H9 (cell line): ENCODE results near the gene TEX10. TPM values are rescaled to one million over a fixed set of nuclear protein-coding genes. Genes with fewer than 3 reads are reported as not detected.
A peak's percentile ranks its signal among the peaks of the same experiment; 100 is the strongest.

Experiments used
- DNase-seq: peaks from one replicate; pipeline ENCODE4 v3.0.0-alpha.2; 2017
- H2AFZ ChIP-seq: one replicate; pipeline ENCODE4 v1.6.1; 2013; ENCODE audit warnings: mild to moderate bottlenecking, low read length, control low read depth, moderate library complexity
- H2AK5ac ChIP-seq: 2 replicates; pipeline ENCODE4 v1.6.1; 2013; ENCODE audit warnings: low read length, control low read depth, mixed read lengths; ENCODE audit not compliant: insufficient read length
- H2BK120ac ChIP-seq: one replicate; pipeline ENCODE4 v1.6.1; 2013; ENCODE audit warnings: low read depth, mild to moderate bottlenecking, low read length, control low read depth, inconsistent platforms; ENCODE audit not compliant: poor library complexity, severe bottlenecking
- H2BK12ac ChIP-seq: 2 replicates; pipeline ENCODE4 v1.6.1; 2013; ENCODE audit warnings: low read length, control low read depth, mixed read lengths, low read depth; ENCODE audit not compliant: insufficient read length
- H2BK15ac ChIP-seq: 2 replicates; pipeline ENCODE4 v1.6.1; 2013; ENCODE audit warnings: low read depth, low read length, control low read depth
- H2BK20ac ChIP-seq: one replicate; pipeline ENCODE4 v1.6.1; 2013; ENCODE audit warnings: low read depth, mild to moderate bottlenecking, low read length, control low read depth, inconsistent platforms; ENCODE audit not compliant: poor library complexity, severe bottlenecking
- H2BK5ac ChIP-seq: 2 replicates; pipeline ENCODE4 v1.6.1; 2013; ENCODE audit warnings: low read length, control low read depth, mixed read lengths; ENCODE audit not compliant: insufficient read length
- H3K14ac ChIP-seq: 2 replicates; pipeline ENCODE4 v1.6.1; 2013; ENCODE audit warnings: low read length, control low read depth; ENCODE audit not compliant: insufficient read depth
- H3K18ac ChIP-seq: 2 replicates; pipeline ENCODE4 v1.6.1; 2013; ENCODE audit warnings: low read depth, mild to moderate bottlenecking, mixed read lengths, low read length, control low read depth; ENCODE audit not compliant: insufficient read length
- H3K23ac ChIP-seq: 2 replicates; pipeline ENCODE4 v1.6.1; 2013; ENCODE audit warnings: low read length, control low read depth, mixed read lengths, low read depth; ENCODE audit not compliant: insufficient read length
- H3K23me2 ChIP-seq: 2 replicates; pipeline ENCODE4 v1.6.1; 2013; ENCODE audit warnings: low read depth, mild to moderate bottlenecking, mixed read lengths, low read length, control low read depth; ENCODE audit not compliant: insufficient read length, poor library complexity, severe bottlenecking
- H3K27ac ChIP-seq: 2 replicates; pipeline ENCODE4 v1.5.1; 2013; ENCODE audit warnings: low read length, control low read depth, mixed read lengths, low read depth; ENCODE audit not compliant: insufficient read length
- H3K27me3 ChIP-seq: 2 replicates; pipeline ENCODE4 v1.6.1; 2013; ENCODE audit warnings: low read length, control low read depth, inconsistent platforms; ENCODE audit not compliant: insufficient read depth
- H3K4ac ChIP-seq: 2 replicates; pipeline ENCODE4 v1.6.1; 2013; ENCODE audit warnings: low read depth, mild to moderate bottlenecking, control low read depth, inconsistent platforms, low read length, moderate library complexity
- H3K4me1 ChIP-seq: 2 replicates; pipeline ENCODE4 v1.6.1; 2013; ENCODE audit warnings: low read length, control low read depth, inconsistent platforms; ENCODE audit not compliant: insufficient read depth
- H3K4me2 ChIP-seq: 2 replicates; pipeline ENCODE4 v1.6.1; 2013; ENCODE audit warnings: low read length, control low read depth, mixed read lengths; ENCODE audit not compliant: insufficient read length, insufficient read depth
- H3K56ac ChIP-seq: 2 replicates; pipeline ENCODE4 v1.6.1; 2013; ENCODE audit warnings: low read depth, mild to moderate bottlenecking, mixed read lengths, low read length, control low read depth; ENCODE audit not compliant: insufficient read length
- H3K79me1 ChIP-seq: 2 replicates; pipeline ENCODE4 v1.6.1; 2013; ENCODE audit warnings: low read depth, mild to moderate bottlenecking, moderate library complexity, low read length, control low read depth, inconsistent platforms; ENCODE audit not compliant: insufficient read depth, poor library complexity, severe bottlenecking
- H3K79me2 ChIP-seq: 2 replicates; pipeline ENCODE4 v1.6.1; 2013; ENCODE audit warnings: low read length, control low read depth, inconsistent platforms; ENCODE audit not compliant: insufficient read depth
- H3K9ac ChIP-seq: 2 replicates; pipeline ENCODE4 v1.6.1; 2013; ENCODE audit warnings: low read length, control low read depth, mixed read lengths; ENCODE audit not compliant: insufficient read length; ENCODE audit errors: extremely low read depth
- H3K9me3 ChIP-seq: one replicate; pipeline ENCODE4 v1.6.1; 2013; ENCODE audit warnings: low read depth, low read length, inconsistent platforms; ENCODE audit not compliant: control insufficient read depth
- H3T11ph ChIP-seq: one replicate; pipeline ENCODE4 v1.6.1; 2013; ENCODE audit warnings: mild to moderate bottlenecking, low read length, control low read depth, inconsistent platforms
- H4K20me1 ChIP-seq: one replicate; pipeline ENCODE4 v1.6.1; 2013; ENCODE audit not compliant: control insufficient read depth, insufficient read length, insufficient read depth
- H4K5ac ChIP-seq: 2 replicates; pipeline ENCODE4 v1.6.1; 2013; ENCODE audit warnings: low read depth, mild to moderate bottlenecking, mixed read lengths, low read length, control low read depth; ENCODE audit not compliant: insufficient read length
- H4K8ac ChIP-seq: replicated peaks from 2 replicates; pipeline ENCODE4 v1.6.1; 2013; ENCODE audit warnings: low read length, control low read depth, mixed read lengths, low read depth; ENCODE audit not compliant: insufficient read length
- H4K91ac ChIP-seq: 2 replicates; pipeline ENCODE4 v1.6.1; 2013; ENCODE audit warnings: low read depth, mild to moderate bottlenecking, moderate library complexity, mixed read lengths, low read length, control low read depth; ENCODE audit not compliant: insufficient read length
- H3K27ac Mint-ChIP-seq, 3 experiments: 2 replicates in 2 of 3; 3 replicates in 1 of 3; pipeline ENCODE4 v1.8.0; 2020 to 2021; ENCODE audit warnings: mixed read lengths in 3 of 3, mild to moderate bottlenecking in 1 of 3, moderate library complexity in 1 of 3
- H3K27me3 Mint-ChIP-seq: 2 replicates; pipeline ENCODE4 v1.8.0; 2021; ENCODE audit warnings: low read depth, mild to moderate bottlenecking, moderate library complexity, mixed read lengths
- H3K36me3 Mint-ChIP-seq, 3 experiments: 2 replicates in 2 of 3; 3 replicates in 1 of 3; pipeline ENCODE4 v1.8.0; 2020 to 2021; ENCODE audit warnings: low read depth in 3 of 3, mixed read lengths in 3 of 3; ENCODE audit not compliant: insufficient read depth in 1 of 3
- H3K4me1 Mint-ChIP-seq, 2 experiments: 2 replicates each; pipeline ENCODE4 v1.8.0; 2020; ENCODE audit warnings: mixed read lengths in 2 of 2
- H3K4me3 Mint-ChIP-seq, 2 experiments: 2 replicates in 1 of 2; 3 replicates in 1 of 2; pipeline ENCODE4 v1.8.0; 2020 to 2021; ENCODE audit warnings: mild to moderate bottlenecking in 2 of 2, mixed read lengths in 2 of 2, moderate library complexity in 1 of 2
- H3K9me3 Mint-ChIP-seq, 2 experiments: 2 replicates in 1 of 2; 3 replicates in 1 of 2; pipeline ENCODE4 v1.8.0; 2020; ENCODE audit warnings: mild to moderate bottlenecking in 2 of 2, mixed read lengths in 2 of 2, moderate library complexity in 1 of 2
- WGBS: extraction: QIAGEN DNeasy Blood & Tissue Kit; methylation state at CpG from one replicate; pipeline ENCODE4 v1.1.7; 2013; ENCODE audit warnings: missing lambda C conversion rate, low lambda C conversion rate, mixed read lengths; ENCODE audit not compliant: insufficient read length; ENCODE audit errors: extremely low coverage; 5-methylcytosine and 5-hydroxymethylcytosine counted together
- total RNA-seq: library from RNA; stranded (reverse); gene quantifications from 2 replicates; pipeline ENCODE4 v1.2.1, GENCODE V29; 2021
- TF ChIP-seq, protein P1 (sequence below): fragments of 200-600 bp; sonication (generic); conservative IDR thresholded peaks from 3 replicates; pipeline ENCODE4 v1.8.0; 2021; ENCODE audit warnings: antibody characterized with exemption, mild to moderate bottlenecking

Gene TEX10
- total RNA-seq, 1 experiment from 2014 or later = 70.8 TPM

DNA sequence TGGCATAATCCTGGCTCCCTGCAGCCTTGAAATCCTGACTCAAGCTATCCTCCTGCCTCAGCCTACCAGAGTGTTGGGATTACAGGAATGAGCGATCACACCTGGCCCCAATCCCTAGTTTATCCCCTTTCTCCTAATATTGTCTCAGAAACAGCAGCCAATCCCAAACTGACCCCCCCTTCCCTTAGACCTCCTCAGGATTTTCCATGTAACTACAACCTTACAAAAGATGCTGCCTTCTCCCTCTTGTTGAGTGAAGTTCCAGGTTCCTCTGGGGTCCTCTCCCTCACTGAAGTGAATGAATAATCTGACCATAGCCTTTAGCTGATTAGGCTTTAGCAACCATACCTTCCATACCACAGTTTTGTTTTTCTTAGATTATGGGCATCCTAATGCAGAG, 48.3 kb upstream of the TEX10 start:
- Mint-ChIP-seq H3K27me3 (no peaks in the 10 kb centered on the region), H3K4me3 (no peak overlapping the region), H3K9me3 (peaks cover 0 to 2% of the 10 kb centered on the region in 2 experiments; a peak in 3 of 5 replicates), H3K4me1 (peaks cover 5 to 7% of the 10 kb centered on the region in 2 experiments; a peak in 3 of 4 replicates), H3K36me3 (no peaks in the 10 kb centered on the region; a peak in 1 of 7 replicates), H3K27ac (peak overlapping the region in 1 of 3 experiments; percentile 24; a peak in 1 of 7 replicates)
- Histone ChIP-seq H3K79me1 (no peaks in the 10 kb centered on the region), H2BK12ac (no peak overlapping the region), H3K56ac (no peak overlapping the region), H2BK20ac (no peak overlapping the region), H4K8ac (no peak overlapping the region), H3K14ac (no peak overlapping the region), H3K4me1 (no peaks in the 10 kb centered on the region), H3K4ac (no peak overlapping the region), H4K91ac (no peak overlapping the region), H2BK15ac (no peak overlapping the region), H3K9me3 (no peaks in the 10 kb centered on the region), H2AK5ac (no peak overlapping the region), H2BK5ac (no peak overlapping the region), H2BK120ac (no peak overlapping the region), H4K5ac (no peak overlapping the region), H3K4me2 (no peak overlapping the region), H4K20me1 (no peaks in the 10 kb centered on the region), H3K23ac (no peak overlapping the region), H3K9ac (no peak overlapping the region), H3K18ac (no peak overlapping the region), H3K27ac (no peak overlapping the region), H3T11ph (no peak overlapping the region), H3K79me2 (no peaks in the 10 kb centered on the region), H3K23me2 (no peaks in the 10 kb centered on the region), H2AFZ (no peak overlapping the region), H3K27me3 (no peaks in the 10 kb centered on the region)
- DNase-seq = no peak
- no CpG with 5 or more reads among the region's 1 CpG for WGBS
- TF ChIP-seq, protein P1, sequence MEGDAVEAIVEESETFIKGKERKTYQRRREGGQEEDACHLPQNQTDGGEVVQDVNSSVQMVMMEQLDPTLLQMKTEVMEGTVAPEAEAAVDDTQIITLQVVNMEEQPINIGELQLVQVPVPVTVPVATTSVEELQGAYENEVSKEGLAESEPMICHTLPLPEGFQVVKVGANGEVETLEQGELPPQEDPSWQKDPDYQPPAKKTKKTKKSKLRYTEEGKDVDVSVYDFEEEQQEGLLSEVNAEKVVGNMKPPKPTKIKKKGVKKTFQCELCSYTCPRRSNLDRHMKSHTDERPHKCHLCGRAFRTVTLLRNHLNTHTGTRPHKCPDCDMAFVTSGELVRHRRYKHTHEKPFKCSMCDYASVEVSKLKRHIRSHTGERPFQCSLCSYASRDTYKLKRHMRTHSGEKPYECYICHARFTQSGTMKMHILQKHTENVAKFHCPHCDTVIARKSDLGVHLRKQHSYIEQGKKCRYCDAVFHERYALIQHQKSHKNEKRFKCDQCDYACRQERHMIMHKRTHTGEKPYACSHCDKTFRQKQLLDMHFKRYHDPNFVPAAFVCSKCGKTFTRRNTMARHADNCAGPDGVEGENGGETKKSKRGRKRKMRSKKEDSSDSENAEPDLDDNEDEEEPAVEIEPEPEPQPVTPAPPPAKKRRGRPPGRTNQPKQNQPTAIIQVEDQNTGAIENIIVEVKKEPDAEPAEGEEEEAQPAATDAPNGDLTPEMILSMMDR = 0 out of 3 replicates have a peak, but pooled peaks have one; percentile 12
